Activated CD8-positive, alpha-beta memory T cell treated with anti-CD3 and anti-CD28 coated beads for 48 hours (primary cell): ENCODE results near the gene NEO1.

Source experiments
- DNase-seq, 3 experiments: peaks; one replicate each; pipeline ENCODE4 v3.0.0-alpha.2; 2020; ENCODE audit warnings: low read depth in 2 of 3, low spot score in 2 of 3

The NEO1 gene, protein sequence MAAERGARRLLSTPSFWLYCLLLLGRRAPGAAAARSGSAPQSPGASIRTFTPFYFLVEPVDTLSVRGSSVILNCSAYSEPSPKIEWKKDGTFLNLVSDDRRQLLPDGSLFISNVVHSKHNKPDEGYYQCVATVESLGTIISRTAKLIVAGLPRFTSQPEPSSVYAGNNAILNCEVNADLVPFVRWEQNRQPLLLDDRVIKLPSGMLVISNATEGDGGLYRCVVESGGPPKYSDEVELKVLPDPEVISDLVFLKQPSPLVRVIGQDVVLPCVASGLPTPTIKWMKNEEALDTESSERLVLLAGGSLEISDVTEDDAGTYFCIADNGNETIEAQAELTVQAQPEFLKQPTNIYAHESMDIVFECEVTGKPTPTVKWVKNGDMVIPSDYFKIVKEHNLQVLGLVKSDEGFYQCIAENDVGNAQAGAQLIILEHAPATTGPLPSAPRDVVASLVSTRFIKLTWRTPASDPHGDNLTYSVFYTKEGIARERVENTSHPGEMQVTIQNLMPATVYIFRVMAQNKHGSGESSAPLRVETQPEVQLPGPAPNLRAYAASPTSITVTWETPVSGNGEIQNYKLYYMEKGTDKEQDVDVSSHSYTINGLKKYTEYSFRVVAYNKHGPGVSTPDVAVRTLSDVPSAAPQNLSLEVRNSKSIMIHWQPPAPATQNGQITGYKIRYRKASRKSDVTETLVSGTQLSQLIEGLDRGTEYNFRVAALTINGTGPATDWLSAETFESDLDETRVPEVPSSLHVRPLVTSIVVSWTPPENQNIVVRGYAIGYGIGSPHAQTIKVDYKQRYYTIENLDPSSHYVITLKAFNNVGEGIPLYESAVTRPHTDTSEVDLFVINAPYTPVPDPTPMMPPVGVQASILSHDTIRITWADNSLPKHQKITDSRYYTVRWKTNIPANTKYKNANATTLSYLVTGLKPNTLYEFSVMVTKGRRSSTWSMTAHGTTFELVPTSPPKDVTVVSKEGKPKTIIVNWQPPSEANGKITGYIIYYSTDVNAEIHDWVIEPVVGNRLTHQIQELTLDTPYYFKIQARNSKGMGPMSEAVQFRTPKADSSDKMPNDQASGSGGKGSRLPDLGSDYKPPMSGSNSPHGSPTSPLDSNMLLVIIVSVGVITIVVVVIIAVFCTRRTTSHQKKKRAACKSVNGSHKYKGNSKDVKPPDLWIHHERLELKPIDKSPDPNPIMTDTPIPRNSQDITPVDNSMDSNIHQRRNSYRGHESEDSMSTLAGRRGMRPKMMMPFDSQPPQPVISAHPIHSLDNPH (N-terminal part only)

DNA sequence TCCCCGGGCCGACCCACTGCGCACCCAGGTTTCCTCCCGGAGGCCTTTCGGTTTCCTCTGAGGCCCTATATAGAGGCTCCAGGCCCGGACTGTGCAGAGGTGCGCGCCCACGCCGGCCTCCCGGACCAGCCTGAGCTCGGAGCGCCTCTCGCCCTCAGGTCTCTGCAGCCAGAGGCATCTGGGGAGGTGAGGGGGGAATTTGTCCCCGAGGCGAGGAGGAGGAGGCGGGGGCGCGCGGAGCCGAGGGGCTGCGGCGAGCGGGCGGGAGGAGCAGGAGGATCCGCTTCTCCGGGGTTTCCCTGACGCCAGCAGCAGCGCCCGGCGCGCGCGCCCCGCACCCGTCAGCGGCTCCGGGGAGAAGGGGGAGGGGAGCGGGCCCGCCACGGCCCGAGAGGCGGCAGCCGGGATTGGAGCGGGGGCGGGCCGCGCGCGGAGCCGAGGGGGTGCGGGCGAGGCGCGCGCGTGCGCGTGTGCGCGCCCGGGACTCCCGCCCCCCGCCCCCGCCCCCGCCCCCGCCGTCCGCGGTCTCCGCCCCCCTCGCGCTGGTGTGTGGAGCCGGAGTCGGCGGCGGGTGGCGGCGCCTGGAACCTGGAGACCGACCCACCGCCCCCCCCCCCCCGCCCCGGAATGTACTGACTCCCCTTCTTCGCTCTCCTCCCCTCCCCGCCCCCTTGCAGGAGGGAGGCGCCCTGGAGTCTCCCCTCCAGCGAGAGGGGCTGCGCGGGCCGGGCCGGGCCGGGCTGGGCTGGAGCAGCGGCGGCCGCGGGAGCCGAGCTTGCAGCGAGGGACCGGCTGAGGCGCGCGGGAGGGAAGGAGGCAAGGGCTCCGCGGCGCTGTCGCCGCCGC, at the start of gene NEO1:
Gene NEO1, plus strand, starts transcription at position 657 of the 846 bp plus-strand sequence. CDS start 213 bp downstream, outside the sequence.
- DNase-seq: peak; percentile 44 to 57 (median 47)

DNA sequence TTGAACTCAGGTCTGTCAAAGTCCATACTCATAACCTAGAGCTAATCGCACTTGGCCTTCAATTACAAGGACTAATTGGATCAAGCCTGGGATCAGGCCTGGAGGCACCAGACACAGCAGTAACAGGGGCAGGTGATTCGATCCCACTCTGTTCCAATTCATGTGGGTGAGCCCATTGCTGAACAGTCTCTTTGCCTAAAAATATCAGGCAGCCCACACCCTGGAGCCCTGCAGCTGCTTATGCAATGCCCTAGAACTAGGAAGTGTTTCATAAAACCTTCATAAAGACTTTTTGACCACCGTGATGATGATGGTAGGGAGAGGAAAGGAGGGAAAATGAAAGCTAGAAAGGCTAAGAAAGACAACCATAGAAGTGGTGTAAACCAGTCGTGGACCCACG, 47.8 kb upstream of the NEO1 start:
- no peak for DNase-seq

DNA sequence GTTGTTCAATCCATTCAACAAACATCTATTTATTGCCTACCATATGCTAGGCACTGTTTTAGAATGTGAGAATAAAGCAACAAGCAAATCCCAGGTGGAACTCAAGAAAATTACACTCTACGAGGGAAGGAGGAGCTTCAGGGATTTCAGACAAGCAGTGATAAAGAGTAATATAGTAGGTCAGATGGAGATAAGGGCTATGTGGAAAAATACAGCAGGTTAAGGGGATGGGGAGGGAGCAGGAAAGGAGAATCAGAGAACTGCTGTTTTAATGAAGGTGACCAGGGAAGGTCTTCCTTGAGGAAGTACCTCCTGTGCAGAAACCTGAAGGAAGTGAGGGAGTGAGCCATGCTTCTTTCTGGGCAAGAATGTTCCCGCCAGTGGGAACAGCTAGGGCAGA, 47.2 kb upstream of the NEO1 start:
- DNase-seq: no peak

DNA sequence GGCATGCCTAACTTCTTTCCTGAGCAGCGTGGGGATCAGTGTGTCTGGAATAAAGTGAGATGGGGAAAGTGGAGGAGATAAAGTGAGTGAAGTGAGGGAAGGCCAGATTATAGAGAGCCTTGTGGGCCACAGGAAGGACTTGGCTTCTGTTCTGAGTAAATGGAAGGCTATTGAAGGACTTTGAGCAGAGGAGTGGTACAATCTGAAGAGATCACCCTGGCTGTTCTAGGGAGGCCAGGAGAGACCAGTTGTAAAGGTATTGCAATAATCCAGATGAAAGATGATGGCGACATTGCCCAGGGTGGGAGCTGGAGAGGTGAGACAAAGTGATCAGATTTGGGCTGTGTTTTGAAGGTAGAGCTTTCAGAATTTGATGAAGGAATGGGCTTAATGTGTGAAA, 46.8 kb upstream of the NEO1 start:
- no peak for DNase-seq

DNA sequence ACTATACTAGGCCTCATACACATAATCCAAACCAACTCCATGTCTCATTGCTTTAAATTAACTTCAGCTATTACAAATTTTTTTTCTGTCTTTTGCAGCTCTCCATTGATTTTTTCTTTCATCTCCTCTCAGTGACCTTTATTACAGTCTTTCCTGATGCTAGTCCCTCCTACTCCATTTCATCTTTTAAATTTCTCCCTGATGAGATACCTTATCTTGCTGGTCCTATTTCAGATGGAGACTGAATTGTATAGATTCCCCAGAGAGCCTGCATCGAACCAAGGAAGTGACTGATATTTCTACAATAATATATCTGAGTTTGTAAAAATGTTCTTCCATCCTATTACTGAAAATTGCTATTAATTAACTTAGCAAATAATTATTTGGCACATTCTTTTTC, 45.7 kb upstream of the NEO1 start:
- DNase-seq: no peak

DNA sequence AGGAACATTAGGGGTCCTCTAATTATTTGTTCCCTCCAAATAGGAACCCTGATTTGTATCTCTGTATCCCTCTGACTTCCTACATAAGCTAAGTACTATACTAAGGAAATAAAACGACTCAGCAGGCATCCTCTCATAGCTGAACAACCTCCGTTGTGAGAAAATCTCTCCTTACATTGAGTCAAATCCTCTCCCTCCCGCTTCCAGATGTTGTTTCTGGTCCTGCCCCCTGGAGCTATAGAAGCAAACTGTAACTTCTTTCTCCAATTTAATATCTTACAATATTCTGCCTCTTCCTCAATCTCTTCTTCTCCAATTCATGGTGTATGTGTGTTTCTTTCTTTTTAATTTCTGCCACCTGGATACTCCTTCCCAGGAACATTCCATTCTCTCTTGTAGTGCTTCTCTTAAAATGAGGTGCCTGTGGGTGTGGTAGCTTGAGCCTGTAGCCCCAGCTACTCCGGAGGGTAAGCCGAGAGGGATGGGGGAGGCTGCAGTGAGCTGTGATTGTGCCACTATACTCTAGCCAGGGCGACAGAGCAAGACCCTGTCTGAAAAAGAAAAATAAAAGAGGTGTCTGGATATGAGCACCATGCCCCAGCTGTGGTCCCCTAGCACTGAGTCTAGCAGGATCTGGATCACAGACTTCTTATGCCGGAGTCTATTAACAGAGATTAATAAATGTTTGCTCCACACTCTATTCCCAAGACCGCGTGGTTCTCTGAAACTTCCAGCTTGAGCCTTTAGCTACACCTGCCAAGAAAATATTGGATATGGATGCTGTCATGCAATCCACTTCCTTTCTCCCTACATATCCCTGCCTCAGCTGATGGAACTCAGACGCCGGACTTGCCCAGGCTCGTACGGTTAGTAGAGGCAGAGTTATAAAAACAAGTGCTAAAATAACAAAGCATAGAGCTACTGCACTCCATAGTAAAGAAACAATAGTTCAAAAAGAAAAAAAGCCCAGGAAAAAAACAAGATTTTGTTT, 42.9 kb upstream of the NEO1 start:
- no peak for DNase-seq

DNA sequence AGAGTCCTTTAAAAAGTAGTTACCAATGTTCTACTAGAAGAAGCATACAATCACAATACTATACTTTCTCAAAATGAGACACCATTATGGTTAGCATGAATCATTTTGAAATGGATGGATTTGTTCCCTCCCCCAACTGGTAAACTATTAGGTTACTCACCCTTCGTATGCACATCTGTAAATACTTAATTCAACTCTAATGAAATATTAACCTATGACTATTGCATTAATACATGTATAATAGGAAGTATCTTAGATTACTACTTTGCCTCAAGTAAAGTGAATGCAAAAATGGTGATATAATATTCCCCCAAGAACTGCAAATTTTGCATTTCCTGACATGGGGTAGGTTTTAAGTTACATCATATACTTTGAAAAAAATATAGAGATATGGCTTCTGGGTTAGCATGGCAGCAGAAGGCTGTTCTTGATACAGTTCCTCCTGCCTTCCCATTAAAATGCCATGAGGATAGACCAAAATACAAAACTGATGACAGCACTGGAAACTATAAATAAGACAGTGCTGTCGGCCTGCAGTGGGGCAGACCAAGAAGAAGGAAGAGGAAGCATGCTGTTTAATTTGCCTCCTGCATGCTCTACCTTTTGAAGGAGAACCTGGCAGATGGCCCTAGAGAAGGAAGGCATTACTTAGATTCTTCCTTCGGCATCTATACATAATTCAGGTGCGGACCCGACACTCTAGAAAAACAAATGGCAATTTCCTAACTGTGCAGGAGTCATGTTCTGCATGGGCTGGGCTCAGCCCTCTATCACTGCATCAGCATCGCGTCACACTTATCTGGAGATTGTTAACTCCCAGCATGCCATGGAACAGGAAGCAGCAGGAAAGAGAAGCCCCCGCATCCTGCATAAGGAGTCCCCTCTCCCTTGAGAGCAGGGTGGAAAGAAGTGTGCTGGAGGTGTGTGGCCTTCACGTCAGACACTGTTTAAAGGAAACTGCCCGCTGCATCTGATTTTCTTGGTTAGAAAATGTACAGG, 41.8 kb upstream of the NEO1 start:
- no peak for DNase-seq

DNA sequence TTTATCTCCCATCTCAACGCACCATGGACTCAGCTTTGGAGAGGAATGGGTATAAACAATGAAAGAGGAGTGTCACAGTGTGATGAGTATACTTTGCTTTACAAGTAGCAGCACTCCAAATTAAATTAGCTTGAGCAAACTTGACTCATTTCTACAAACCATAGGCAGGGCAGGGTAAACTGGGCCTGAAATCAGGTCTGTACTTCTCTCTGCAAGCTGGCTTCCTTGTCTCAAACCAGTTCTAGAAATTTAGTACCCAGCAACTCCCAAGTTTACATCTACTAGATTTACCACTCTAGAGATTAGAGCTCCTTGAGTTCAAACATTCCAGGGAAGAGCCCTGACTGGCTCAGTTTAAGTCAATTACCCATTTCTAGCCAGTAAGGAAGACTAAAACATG, 37.4 kb upstream of the NEO1 start:
- DNase-seq: no peak

DNA sequence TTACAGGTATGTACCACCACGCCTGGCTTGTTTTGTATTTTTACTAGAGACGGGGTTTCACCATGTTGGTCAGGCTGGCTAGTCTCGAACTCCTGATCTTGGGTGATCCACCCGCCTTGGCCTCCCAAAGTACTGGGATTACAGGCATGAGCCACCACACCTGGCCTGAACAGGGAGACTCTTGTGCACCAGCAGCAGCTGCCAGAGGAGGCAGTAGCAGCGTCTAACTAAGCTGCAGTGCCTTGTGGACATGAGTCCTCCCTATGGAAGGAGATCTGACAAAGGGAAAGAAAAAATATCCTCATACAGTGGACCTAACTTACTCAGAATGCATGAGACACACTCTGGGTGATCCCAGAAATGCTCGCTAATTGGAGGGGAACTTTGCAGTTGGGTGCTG, 36.8 kb upstream of the NEO1 start:
- DNase-seq: no peak

DNA sequence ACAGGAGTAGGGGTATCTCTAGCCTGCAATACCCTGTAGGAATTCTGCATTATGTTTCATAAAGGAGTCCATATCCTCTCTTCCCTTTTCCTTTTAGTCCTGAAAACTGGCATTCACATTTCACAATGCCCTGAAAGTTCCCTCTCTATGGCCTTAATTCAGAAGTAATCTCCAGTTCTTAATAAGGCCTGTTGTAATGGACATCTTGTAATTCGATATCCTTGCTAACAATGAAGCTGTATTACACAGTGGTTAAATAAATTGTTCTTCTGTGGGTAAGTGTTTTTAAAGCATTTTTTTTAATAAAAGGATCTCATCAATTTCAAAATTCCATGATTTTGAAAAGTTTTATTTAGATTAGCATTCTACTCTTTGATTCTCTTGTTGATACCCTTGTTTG, 34.3 kb upstream of the NEO1 start:
- no peak for DNase-seq

DNA sequence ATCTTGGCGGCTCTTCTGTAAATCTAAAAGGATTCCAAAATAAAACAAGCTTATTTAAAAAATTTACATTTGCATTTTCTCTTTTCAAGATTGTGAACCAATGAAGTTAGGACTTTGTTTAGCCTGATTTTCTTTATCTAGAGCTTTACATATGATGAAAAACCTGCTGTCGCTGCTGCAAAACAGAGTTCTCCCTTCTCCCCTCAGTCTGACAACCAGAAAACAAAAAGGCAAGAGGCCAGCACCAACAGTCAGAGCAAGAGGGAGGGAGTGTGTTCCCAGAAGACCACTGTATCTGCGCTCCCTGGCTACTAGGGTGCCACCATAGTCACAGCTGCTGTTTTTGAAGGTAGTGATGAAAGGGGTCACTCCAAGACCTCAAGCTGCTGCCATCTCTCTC, 33.1 kb upstream of the NEO1 start:
- DNase-seq: no peak

DNA sequence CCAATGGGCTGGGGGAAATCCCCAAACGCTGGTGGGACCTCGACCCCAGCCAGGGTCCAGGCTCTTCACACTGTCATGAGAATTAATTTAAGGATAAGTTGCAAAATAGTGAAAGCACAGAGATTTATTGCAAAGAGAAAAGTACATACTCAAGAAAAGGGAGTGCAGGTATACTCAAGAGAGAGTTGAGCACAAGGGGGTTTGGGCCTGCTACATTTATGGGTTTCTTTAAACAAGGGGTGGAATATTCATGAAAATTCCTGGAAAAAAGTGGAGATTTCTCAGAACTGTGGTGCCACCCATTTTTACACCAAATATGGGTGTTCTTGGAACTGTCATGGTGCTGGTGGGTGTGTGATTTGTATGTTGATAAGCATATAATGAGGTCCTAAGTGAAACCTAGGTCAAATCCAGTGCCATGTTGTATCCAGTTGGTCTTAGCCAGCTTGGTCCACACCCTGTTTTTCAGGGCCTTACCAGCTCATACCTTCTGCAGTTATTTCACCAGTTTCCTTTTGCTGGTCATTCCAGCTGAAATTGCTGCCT, 32.6 kb upstream of the NEO1 start:
- DNase-seq: no peak

DNA sequence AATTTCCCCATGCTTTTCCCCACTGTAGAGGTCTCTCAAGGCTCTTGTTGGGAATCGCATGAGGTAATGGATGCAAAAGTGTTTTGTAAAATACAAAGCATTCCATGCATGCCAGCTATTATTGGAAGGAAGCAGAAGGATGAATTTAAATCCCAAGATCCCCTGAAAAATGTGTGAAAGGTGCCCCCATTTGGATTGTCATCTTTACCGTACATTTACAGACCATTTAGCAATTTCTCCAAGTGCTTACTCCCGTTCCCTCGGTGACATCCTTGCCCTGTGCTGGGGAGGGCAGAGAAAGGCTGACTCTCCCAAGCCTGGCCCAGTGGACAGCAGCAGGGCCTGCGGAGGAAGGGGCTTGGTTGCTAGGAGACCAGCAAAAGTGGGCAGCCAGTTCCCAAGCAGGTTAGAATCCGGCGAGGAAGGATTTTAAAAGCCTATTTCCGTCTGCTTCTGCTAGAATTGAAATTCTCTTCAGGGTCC, 31.1 kb upstream of the NEO1 start:
- DNase-seq: no peak

DNA sequence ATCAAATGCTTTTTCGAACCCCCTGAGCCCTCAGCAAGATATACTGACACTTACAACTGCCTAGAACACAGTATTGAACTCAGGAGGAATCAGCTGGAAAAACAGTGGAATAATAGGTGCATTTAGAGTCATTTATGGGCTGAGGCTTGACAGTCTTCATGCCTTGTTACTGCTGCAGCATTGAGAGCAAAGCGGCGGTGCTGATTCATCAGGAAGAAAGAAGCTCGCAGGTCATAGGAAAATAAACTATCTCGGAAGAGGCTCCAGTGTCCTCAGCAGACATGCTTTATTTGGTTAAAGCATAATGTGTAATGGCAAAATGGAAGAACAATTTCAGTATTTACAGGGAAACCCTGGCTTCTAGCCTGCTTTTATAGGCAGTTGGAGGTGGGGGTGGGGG, 30.1 kb upstream of the NEO1 start:
- DNase-seq: no peak

DNA sequence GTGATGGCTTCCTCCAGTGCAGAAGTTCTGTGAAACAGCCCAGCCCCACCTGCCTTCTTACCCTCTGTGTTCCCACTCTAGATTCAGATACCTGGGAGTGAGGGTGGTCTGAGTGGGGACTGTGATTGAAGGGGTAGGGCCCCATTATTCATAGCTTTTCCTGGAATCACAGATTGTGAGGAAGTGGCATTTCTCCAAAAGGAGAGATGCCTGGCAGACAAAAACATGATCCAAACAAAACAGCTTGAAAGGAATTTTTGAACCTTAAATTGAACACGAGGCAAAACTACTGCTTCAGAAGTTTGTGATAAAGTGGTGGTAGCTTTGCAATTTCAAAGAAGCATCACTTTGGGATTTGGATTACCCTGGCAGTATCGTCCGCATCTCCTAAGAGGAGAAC, 29.2 kb upstream of the NEO1 start:
- DNase-seq: no peak

DNA sequence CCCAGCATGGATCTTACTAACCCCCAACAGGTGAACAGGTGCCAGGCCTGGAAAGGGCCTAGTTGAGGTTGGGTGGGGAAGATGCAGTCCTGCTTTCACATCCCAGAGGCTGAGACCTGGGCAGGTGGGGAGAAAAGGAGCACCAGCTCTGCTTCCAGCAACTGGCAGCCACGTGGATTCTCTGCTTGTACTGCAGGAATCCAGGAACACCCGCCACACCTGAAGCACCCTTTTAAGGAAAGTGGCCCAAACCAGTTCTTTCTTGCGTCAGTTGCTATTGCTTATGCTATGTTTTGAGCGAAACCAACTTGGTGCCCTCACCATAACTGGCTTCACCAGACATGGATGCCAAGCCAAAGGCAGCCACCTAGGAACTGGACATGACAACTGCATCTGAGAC, 28.1 kb upstream of the NEO1 start:
- DNase-seq: no peak

DNA sequence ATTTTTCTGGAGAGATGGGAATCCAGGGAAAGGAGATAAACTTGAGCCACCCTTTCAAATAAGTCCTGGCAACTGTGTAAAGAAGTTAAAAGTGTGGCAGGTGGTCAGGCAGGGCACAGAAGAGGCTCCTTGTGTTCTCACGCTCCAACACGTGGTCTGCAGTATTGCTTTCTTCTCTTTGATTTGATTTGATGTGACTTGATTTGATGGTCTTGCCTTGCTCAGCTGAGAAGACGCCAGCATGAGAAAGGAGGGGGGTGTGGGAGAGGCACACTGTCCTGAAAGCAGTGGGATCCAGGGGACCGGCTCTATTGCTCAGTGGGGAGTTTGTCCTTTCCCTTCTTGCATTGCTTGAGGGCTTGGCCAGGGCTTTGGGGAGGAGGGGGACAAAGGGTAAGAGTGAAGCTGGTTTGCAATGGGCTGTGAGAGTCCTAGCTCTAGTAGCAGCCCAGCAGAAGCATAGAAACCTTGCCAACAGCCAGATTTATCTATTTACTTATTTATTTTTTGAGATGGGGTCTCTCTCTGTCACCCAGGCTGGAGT, 25.7 kb upstream of the NEO1 start:
- no peak for DNase-seq
